HG03442 (cell line): ENCODE measurements around the gene PPP4R3A.
A peak's percentile ranks its signal among the peaks of the same experiment; 100 is the strongest.
"Not testable (repeated sequence)": the region's sequence is repeated elsewhere in the genome, so short reads cannot be mapped to it uniquely, and the experiment has no call there.

Experiments used
- ATAC-seq: cut with Tn5 transposase; IDR thresholded peaks from one replicate; pipeline ENCODE4 v1.9.1; 2021; ENCODE audit warnings: mild to moderate bottlenecking, moderate library complexity; ENCODE audit not compliant: unreplicated experiment

Gene PPP4R3A

DNA sequence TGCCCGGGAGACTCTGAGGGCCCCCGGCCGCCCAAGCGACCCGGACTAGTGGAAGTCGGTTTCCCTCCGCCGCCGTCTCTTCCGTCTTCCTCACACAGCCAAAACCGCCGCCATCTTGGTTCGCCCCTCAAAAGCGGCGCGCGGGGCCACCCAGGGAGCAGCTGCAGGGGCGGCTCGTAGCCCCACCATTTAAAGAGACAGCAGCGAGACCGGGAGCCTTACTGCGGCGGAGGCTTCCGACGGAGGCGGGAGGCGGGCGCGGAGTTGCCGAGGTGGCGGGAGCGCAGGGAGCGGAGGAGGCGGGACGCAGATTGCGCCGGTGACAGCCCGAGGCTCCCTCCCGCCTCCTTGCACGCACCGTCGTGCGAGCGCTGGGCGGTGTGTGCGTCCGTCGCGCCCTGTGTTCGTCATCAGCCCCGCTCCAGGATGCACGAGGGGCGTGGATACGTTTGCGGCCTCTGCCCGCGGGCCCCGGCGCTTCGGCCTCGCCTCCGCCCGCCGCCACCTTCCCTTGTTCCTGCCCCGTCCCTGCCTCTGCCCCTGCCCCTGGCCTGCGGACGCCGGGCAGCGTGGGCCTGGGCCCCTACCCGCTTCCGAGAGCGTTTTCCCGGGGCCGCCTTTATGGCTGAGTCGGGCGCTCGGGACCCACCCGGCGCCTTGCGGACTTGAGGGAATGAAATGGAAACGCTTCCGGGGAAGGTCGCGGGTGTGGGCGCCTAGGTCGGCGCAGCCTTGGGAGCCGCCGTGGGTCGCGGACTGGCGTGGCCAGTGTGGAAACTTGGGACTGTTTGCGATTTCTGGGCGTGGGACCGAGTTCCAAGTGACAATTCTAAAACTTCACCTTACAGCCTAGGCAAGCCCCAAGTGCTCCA lies at the start of gene PPP4R3A:
PPP4R3A (minus strand) TSS at position 140 of the 872 bp plus-strand sequence. CDS start 663 bp downstream, outside the sequence.
- peak; percentile 78 for ATAC-seq

DNA sequence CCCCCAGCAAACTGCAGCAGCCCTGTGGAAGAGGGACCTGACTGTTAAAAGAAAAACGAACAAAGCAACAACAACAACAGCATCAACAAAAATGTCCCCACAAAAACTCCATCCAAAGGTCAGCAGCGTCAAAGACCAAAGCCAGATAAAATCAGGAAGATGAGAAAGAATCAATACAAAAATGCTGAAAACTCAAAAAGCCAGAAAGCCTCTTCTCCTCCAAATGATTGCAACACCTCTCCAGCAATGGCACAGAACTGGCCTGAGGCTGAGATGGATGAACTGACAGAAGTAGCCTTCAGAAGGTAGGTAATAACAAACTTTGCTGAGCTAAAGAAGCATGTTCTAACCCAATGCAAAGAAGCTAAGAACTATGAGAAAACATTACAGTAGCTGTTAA lies 45.4 kb upstream of the PPP4R3A start:
- ATAC-seq = no peak

DNA sequence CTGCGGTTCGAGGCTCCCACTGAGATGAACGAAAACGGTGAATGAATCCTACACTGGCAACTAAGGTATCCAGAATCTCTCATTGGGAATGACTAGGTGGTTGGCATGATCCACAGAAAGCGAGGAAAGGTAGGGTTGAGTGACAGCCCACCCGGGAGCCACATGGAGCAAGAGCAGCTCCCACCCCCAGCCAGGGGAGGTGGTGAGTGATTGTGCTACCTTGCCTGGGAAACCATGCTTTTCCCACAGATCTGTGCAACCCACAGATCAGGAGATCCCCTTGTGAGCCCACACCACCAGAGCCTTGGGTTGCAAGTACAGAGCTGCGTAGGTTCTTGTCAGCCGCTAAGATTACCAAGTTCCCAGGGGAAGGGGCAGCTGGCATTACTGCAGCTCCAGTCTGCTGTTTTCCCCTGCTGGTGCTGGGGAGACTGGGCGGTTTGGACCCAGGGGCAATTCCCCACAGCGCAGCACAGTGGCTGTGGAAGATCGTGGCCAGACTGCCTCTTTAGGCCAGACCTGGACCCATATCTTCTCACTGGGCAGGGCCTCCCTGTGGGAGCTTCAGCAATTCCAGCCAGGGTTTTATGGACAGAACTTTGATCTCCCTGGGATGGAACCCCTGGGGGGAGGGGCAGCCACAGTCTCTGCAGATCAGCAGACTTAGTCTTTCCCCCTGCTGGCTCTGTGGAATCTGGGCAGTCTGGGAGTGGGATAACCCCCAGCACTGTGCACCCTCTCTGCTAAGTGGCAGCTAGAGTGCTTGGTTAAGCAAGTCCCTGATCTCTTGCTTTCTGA lies 44.6 kb upstream of the PPP4R3A start:
- ATAC-seq = no peak

DNA sequence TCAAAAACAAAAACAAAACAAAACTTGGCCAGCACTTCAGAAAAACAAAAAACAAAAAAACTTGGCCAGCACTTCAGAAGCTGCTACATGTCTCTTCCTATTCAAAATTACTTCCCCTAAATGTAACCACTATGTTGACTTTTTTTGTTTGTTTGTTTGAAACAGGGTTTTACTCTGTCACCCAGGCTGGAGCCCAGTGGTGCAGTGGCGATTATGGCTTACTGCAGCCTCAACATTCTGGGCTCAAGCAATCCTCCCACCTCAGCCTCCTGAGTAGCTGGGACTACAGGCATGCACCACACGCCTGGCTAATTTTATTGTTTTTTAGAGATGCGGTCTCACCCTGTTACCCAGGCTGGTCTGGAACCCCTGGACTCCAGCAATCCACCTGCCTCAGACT lies 38.0 kb upstream of the PPP4R3A start:
- ATAC-seq = no peak

DNA sequence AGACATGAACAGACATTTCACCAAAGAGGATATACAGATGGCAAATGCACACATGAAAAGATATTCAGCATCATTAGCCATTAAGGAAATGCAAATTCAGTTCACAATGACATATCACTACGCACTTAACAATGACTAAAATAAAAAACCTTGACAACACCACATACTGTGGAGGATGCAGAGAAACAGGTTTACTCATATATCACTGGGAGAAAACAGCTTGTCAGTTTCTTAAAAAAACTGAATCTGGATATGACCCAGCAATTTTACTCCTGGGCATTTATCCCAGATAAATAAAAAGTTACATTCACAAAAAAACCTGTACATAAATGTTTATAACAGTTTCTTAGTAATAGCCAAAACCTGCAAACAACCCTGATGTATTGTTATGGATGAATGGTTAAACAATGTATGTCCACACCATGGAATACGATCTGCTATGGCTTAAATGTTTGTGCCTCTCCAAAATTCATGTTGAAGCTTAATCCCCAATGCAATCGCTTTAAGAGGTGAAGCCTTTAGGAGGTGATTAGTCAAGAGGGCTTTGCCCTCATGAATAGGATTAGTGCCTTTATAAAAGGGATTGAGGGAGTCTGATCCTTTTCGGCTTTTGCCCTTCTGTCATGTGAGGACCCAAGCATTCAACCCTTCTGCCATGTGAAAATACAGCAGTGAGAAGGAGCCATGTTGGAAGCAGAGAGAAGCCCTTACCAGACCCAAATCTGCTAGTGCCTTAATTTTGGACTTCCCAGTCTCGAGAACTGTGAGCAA lies 36.0 kb upstream of the PPP4R3A start:
- no peak for ATAC-seq

- ATAC-seq = no peak
These were observed 35.1 kb upstream of the PPP4R3A start for GRCh38 chr14:91545204-91545603.

DNA sequence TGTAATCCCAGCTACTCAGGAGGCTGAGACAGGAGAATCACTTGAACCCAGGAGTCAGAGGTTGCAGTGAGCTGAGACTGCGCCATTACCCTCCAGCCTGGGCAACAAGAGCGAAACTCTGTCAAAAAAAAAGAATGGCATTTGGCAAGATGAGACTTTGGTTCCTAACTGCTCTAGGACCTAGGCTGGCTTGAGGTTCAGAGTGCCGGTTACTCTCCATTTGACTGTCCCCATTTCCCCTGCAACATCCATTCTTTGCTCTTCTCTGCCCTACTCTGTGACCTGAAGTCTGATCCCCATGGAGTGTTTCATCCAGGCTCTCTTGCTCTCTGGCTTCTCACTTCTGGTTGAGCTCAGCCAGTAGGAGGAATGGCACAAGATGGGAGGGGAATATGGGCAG lies 26.2 kb upstream of the PPP4R3A start:
- no peak for ATAC-seq

DNA sequence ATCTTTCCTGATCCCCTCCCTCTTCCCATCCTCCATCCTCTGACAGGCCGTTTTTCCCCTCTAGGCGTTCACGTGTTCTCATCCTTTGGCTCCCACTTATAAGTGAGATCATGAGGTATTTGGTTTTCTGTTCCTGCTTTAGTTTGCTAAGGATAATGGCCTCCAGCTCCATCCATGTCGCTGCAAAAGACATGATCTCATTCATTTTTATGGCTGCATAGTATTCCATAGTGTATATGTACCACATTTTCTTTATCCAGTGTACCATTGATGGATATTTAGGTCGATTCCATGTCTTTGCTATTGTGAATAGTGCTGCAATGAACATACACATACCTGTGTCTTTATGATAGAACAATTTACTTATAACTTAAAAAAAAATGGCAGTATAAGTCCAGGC lies 23.9 kb upstream of the PPP4R3A start:
- not testable (repeated sequence) for ATAC-seq

DNA sequence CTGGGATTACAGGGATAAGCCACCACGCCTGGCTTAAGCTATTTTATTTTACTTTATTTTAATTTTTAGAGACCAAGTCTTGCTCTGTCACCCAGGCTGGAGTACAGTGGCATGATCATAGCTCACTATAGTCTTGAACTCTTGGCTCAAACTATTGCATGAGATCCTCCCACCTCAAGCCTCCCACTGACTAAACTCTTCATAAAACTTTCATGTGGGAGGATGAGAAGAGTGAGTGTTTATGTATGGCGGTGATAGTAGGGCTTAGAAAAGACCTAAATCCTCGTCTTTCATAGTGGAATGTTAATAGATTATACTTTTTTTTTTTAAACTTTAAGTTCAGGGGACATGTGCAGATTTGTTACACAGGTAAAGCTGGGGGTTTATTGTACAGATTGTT lies 23.5 kb upstream of the PPP4R3A start:
- ATAC-seq = no peak

- ATAC-seq = no peak
These were observed 13.9 kb upstream of the PPP4R3A start for GRCh38 chr14:91523972-91524371.

- ATAC-seq = no peak
These were observed 11.0 kb upstream of the PPP4R3A start for GRCh38 chr14:91521061-91521640.

GRCh38 chr14:91520138-91520537 lies 10.0 kb upstream of the PPP4R3A start:
- ATAC-seq = no peak

- no peak for ATAC-seq
These were observed 9.3 kb upstream of the PPP4R3A start for GRCh38 chr14:91519239-91520036.

- ATAC-seq = no peak
These were observed 6.7 kb upstream of the PPP4R3A start for GRCh38 chr14:91516663-91517388.

DNA sequence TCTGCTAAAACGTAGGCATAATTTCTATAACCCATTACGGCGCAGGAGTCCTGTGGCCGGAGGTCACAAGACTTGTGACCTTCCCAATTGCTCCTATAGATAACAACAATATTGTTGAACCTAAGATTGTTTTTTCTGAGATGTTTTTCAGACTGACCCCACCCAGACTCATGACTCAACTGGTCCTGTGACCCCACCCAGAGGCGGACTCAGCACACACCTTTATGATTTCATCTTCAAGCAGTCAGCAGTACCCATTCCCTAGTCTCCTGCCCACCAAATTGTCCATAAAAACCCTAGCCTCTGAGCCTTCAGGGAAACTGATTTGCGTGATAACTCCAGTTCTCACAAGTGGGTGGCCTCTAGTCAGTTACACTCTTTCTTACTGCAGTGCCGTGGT lies 5.9 kb upstream of the PPP4R3A start:
- ATAC-seq = no peak

DNA sequence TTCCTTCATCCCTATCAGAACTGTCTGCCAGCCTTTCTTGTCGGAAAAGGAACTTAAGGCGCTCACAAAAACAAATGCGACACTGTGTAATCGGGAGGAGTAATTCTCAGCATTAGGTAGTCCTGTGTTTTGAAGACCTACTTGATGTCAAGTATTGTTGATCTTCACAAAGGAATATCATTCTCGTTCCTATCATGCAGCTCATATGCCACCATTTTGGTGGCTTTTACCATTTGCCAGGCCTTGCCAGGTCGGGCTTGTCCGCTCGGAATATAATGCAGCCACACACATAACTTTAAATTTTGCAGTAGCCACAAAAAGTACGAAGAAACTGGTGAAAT lies 903 bp upstream of the PPP4R3A start:
- no peak for ATAC-seq

GRCh38 chr14:91509878-91510170 lies 286 bp downstream of the PPP4R3A start:
- ATAC-seq = peak; percentile 15

DNA sequence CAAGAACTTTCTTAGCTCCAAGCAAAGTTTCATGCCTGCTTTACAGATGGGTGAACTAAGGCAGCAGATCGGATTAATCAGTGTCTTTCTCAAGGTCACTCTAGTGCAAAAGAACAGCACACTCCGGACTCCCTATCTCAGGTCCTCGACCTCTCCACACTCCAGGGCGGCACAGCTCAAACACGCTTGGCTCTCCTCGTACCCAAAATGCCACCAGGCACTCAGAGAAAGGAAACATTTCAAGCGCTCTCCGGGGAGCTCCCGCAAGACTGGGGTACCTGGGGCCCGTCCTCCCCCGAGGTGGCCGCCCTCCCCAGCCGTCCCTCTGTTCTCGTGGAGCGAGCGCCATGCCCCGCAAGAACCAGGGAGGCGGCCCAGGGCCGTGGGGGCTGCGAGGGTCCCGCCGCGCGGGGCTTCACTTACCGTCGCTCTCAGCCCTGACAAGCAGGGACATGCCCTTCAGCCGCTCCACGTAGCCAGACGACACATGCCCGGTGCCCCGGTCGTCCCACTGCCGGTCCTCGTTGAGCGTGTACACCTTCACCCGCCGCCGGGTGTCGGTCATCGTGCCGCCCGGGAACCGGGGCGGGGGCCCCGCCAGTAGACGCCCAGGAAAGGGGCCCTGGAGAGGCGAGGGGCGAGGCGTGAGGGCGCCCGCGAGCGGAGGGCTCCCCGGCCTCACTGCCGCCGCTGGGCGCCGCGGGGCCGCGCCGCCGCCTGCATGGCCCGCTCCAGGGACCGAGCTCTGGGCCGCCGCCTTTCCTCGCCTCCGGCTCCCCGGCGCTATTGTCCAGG lies 830 bp downstream of the PPP4R3A start:
- peak; percentile 16 for ATAC-seq

- no peak for ATAC-seq
These were observed 2.0 kb downstream of the PPP4R3A start for GRCh38 chr14:91508105-91508504.
